RKO (cell line): ENCODE measurements around the gene INPP5E.

Source experiments
- DNase-seq: peaks from one replicate; pipeline ENCODE4 v3.0.0-alpha.2; 2016; ENCODE audit warnings: low spot score

The INPP5E gene

GRCh38 chr9:136385015-136385414 lies 54.6 kb downstream of the INPP5E start:
- no peak for DNase-seq

GRCh38 chr9:136383436-136383835 lies 56.2 kb downstream of the INPP5E start:
- DNase-seq: no peak

GRCh38 chr9:136381966-136382513 lies 57.6 kb downstream of the INPP5E start:
- DNase-seq: no peak

GRCh38 chr9:136381311-136381710 lies 58.3 kb downstream of the INPP5E start:
- no peak for DNase-seq

GRCh38 chr9:136380381-136380780 lies 59.3 kb downstream of the INPP5E start:
- DNase-seq: no peak

- no peak for DNase-seq
These were observed 59.8 kb downstream of the INPP5E start for GRCh38 chr9:136379891-136380290.

- no peak for DNase-seq
These were observed 60.2 kb downstream of the INPP5E start for GRCh38 chr9:136379401-136379800.

GRCh38 chr9:136379003-136379287 lies 60.7 kb downstream of the INPP5E start:
- DNase-seq: no peak
